ENCODE results near the gene ZXDB. TPM values are rescaled to one million over a fixed set of nuclear protein-coding genes. Genes with fewer than 3 reads are reported as not detected.

ZXDB gene
- total RNA-seq: 5.9 and 9.5 TPM in 2 replicates

DNA sequence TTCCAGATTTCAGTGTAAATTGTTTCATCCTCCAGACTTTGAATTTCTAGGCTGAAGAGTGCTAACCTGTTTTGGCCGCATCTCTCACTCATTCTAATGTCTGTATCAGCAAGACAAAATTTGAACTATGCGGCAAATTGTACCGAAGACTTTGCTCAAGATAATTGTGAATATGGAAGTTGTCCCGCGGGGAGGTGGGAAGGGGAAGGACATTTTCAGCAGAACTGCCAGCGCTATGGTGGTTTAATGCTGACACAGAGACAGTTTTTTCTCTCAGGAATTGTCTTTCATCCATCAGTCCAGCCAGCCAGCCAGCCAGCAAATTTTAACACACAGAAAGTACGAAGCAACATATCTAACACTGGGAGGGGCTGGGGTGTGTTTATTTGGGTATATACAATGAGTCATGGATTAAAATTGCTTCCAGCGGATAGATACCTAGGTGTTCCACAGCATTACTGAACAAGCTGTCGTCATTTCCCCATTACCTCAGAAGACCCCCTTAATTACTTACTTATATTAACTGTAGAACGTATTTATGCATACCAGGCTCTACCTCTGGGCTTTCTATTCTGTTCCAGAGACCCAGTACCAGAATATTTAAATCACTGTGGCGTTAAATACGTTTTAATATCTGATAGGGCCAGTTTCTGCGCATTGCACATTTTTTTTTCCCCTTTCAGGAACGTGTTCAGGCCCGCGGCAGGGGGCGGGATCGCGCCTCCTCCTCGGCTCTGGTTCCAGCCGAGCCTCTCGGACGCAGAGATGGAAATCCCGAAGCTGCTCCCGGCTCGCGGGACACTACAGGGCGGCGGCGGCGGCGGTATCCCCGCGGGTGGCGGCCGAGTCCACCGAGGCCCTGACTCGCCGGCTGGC, at the start of gene ZXDB:
Gene ZXDB, plus strand, starts transcription at position 728 of the 876 bp plus-strand sequence. Its CDS starts 38 bp downstream, at position 766.

Other genes with a start within 250 kb of the ZXDB start
- gene NLRP2B, start 88.2 kb downstream of the ZXDB start, total RNA-seq: not detected in 2 replicates

Measured in smooth muscle cell of the umbilical artery (primary cell).